K562 (cell line): ENCODE results near the gene HAND2. TPM values are rescaled to one million over a fixed set of nuclear protein-coding genes. Genes with fewer than 3 reads are reported as not detected.

Source experiments
- ATAC-seq: fragments of 200-7000 bp; cut with Tn5 transposase; 3 replicates; pipeline ENCODE4 v1.9.1; 2020; ENCODE audit warnings: moderate library complexity
- BruUV-seq: library from RNA; stranded (reverse); fragments of 400-500 nt; replicated peaks from 2 replicates; lab custom pipeline; 2021; lab: Mats Ljungman, UMichigan
- CTCF ChIA-PET: fragments of 300-600 bp; formaldehyde crosslinking; extraction: SDS; loops from one replicate; lab custom pipeline; 2021; ENCODE audit warnings: low intra/inter-chr PET ratio; lab: Yijun Ruan, JAX
- POLR2A ChIA-PET: fragments of 300-600, 350-650 bp; sonication (Branson Sonifier 250); formaldehyde crosslinking; extraction: SDS; loops from one replicate; lab custom pipeline; 2021; ENCODE audit warnings: antibody characterized with exemption, inconsistent platforms; lab: Yijun Ruan, JAX
- DNase-seq, 4 experiments: peaks; one replicate each; pipeline versions ENCODE4 v3.0.0 to v3.0.0-alpha.2; 2011 to 2018; ENCODE audit warnings: low spot score in 3 of 4, mixed read lengths in 3 of 4; ENCODE audit errors: extremely low read depth in 1 of 4
- FAIRE-seq: peaks from 2 replicates; lab custom pipeline; 2011; peaks lifted over from hg19 to GRCh38; lab: Jason Lieb, UNC
- H2AFZ ChIP-seq: 2 replicates; pipeline ENCODE4 v1.6.0; 2011; ENCODE audit warnings: low read depth, low read length, control low read depth, inconsistent platforms
- H3K27ac ChIP-seq: fragments of 200-600 bp; 3 replicates; pipeline ENCODE4 v1.8.0; 2011; ENCODE audit warnings: low read depth, mild to moderate bottlenecking, control low read depth, inconsistent platforms, low read length, moderate library complexity, mixed read lengths; ENCODE audit errors: extremely low read depth
- H3K27me3 ChIP-seq, 2 experiments: fragments of 300-600 bp in 1 of 2; 2 replicates in 1 of 2; 3 replicates in 1 of 2; pipeline versions ENCODE4 v1.6.0 to v1.8.0; 2011; ENCODE audit warnings: inconsistent platforms in 2 of 2, low read length in 2 of 2, mild to moderate bottlenecking in 1 of 2, mixed read lengths in 1 of 2, moderate library complexity in 1 of 2; ENCODE audit not compliant: control insufficient read depth in 2 of 2, insufficient read depth in 2 of 2
- H3K36me3 ChIP-seq: fragments of 300-600 bp; 3 replicates; pipeline ENCODE4 v1.8.0; 2011; ENCODE audit warnings: mild to moderate bottlenecking, low read length, inconsistent platforms; ENCODE audit not compliant: control insufficient read depth, insufficient read depth
- H3K4me1 ChIP-seq, 2 experiments: fragments of 200-600 bp in 1 of 2; replicated peaks in 1 of 2; 2 replicates in 1 of 2; 3 replicates in 1 of 2; pipeline versions ENCODE4 v1.5.1 to v1.8.0; 2011; ENCODE audit warnings: inconsistent platforms in 2 of 2, low read length in 2 of 2, mild to moderate bottlenecking in 1 of 2, mixed read lengths in 1 of 2, moderate library complexity in 1 of 2; ENCODE audit not compliant: control insufficient read depth in 2 of 2, insufficient read depth in 2 of 2
- H3K4me2 ChIP-seq: 2 replicates; pipeline ENCODE4 v1.6.1; 2011; ENCODE audit warnings: low read length, control low read depth, inconsistent platforms, mixed read lengths; ENCODE audit not compliant: insufficient read depth
- H3K4me3 ChIP-seq: fragments of 200-600 bp; sonication (generic), shearing (Covaris generic); 2 replicates; pipeline ENCODE4 v1.5.1; 2016; ENCODE audit warnings: control low read depth, inconsistent platforms
- H3K79me2 ChIP-seq: fragments of 200-600 bp; 3 replicates; pipeline ENCODE4 v1.8.0; 2011; ENCODE audit warnings: low read length, inconsistent platforms; ENCODE audit not compliant: control insufficient read depth, insufficient read depth
- H3K9ac ChIP-seq, 2 experiments: 2 replicates each; pipeline versions ENCODE4 v1.6.0 to v1.6.1; 2011; ENCODE audit warnings: low read depth in 2 of 2, low read length in 2 of 2, control low read depth in 1 of 2, inconsistent platforms in 1 of 2, mild to moderate bottlenecking in 1 of 2, mixed read lengths in 1 of 2; ENCODE audit not compliant: insufficient read depth in 1 of 2
- H3K9me1 ChIP-seq: one replicate; pipeline ENCODE4 v1.6.0; 2011; ENCODE audit warnings: inconsistent platforms, mild to moderate bottlenecking, low read length, moderate library complexity; ENCODE audit not compliant: control insufficient read depth, insufficient read depth
- H3K9me3 ChIP-seq: replicated peaks from 2 replicates; pipeline ENCODE4 v1.5.1; 2011; ENCODE audit warnings: low read depth, low read length, inconsistent platforms; ENCODE audit not compliant: control insufficient read depth, insufficient read depth
- H4K20me1 ChIP-seq: replicated peaks from 2 replicates; pipeline ENCODE4 v1.6.1; 2011; ENCODE audit warnings: low read length, inconsistent platforms, mixed read lengths; ENCODE audit not compliant: control insufficient read depth, insufficient read depth
- CBFA2T2 ChIP-seq: fragments of 450-650 bp; conservative IDR thresholded peaks from 2 replicates; pipeline ENCODE4 v1.6.1; 2017; ENCODE audit warnings: mild to moderate bottlenecking
- EHMT2 ChIP-seq: fragments of 450-650 bp; IDR thresholded peaks from 2 replicates; pipeline ENCODE4 v1.6.1; 2018; ENCODE audit warnings: antibody characterized with exemption
- L3MBTL2 ChIP-seq: fragments of 450-650 bp; IDR thresholded peaks from 2 replicates; pipeline ENCODE4 v1.6.1; 2016; ENCODE audit warnings: mild to moderate bottlenecking, moderate library complexity
- RBM25 ChIP-seq: fragments of 200-400 bp; formaldehyde crosslinking; IDR thresholded peaks from 2 replicates; pipeline ENCODE4 v1.6.1; 2018; ENCODE audit warnings: low read length, low read depth, moderate library complexity; ENCODE audit not compliant: severe bottlenecking
- SRSF1 ChIP-seq: fragments of 200-400 bp; formaldehyde crosslinking; IDR thresholded peaks from 2 replicates; pipeline ENCODE4 v1.6.1; 2017; ENCODE audit warnings: mild to moderate bottlenecking, low read depth, low read length, moderate library complexity
- TAL1 ChIP-seq: fragments of 450-650 bp; IDR thresholded peaks from 2 replicates; pipeline ENCODE4 v1.6.1; 2016; ENCODE audit warnings: mild to moderate bottlenecking
- ZNF232 ChIP-seq: sonication (generic); formaldehyde crosslinking; IDR thresholded peaks from 2 replicates; pipeline ENCODE4 v1.8.0; 2022; ENCODE audit warnings: mild to moderate bottlenecking, missing genetic modification reagents
- WGBS: fragments of 100-300 bp; shearing (Covaris generic); methylation state at CpG from one replicate; pipeline ENCODE4 v1.1.6; 2016; ENCODE audit warnings: low coverage, mixed read lengths; ENCODE audit not compliant: insufficient coverage; ENCODE audit errors: missing lambda C conversion rate; 5-methylcytosine and 5-hydroxymethylcytosine counted together
- in situ Hi-C: fragments of 300-500 bp; cut with MboI; formaldehyde crosslinking; loops from 4 replicates; pipeline ENCODE4 v1.15.0; 2018; ENCODE audit warnings: inconsistent platforms, mixed read lengths
- intact Hi-C: fragments of 100-400 bp; cut with micrococcal nuclease; formaldehyde crosslinking; loops from 2 replicates; pipeline ENCODE4 v1.14.2; 2022
- polyA plus RNA-seq, 8 experiments: library from polyadenylated mRNA; depleted of rRNA in 4 of 8; stranded (reverse) in 5 of 8; unstranded in 3 of 8; fragments of >200 nt; fragmentation: Nextera tagmentation in 2 of 8; fragmentation: Illumina TruSeq in 1 of 8; extraction: Ambion mirVana in 2 of 8; extraction: Trizol in 1 of 8; gene quantifications; 2 replicates each; pipeline versions ENCODE4 v1.2.1 to v1.2.3, GENCODE V29; 2011 to 2014; ENCODE audit warnings: inconsistent platforms in 1 of 8, missing spikeins in 1 of 8
- total RNA-seq, 7 experiments: library from RNA; depleted of rRNA in 6 of 7; stranded (reverse); fragments of >200 nt in 6 of 7; fragmentation: Illumina TruSeq in 2 of 7; extraction: Trizol in 2 of 7; gene quantifications; 2 replicates each; pipeline versions ENCODE4 v1.2.1 to v1.2.3, GENCODE V29; 2011 to 2021; ENCODE audit warnings: low replicate concordance in 1 of 7
- TF ChIP-seq, protein P1 (sequence below): fragments of 250-450 bp; sonication (Bioruptor Pico); IDR thresholded peaks from 2 replicates; pipeline ENCODE4 v1.8.0; 2021; ENCODE audit warnings: moderate library complexity, mild to moderate bottlenecking, inconsistent platforms
- TF ChIP-seq, protein P2 (sequence below): sonication (generic); formaldehyde crosslinking; IDR thresholded peaks from 2 replicates; pipeline ENCODE4 v1.5.0; 2020; ENCODE audit warnings: missing genetic modification reagents
- TF ChIP-seq, protein P3 (sequence below): fragments of 450-650 bp; IDR thresholded peaks from 2 replicates; pipeline ENCODE4 v1.6.1; 2017; ENCODE audit warnings: antibody characterized with exemption, mild to moderate bottlenecking

The HAND2 gene
- total and polyA plus RNA-seq, 9 of the 15 experiments (the other 6 are each of a cell fraction or from before 2014, with no cell fraction given), result 1.7 to 12.8 (median 4.9) TPM

DNA sequence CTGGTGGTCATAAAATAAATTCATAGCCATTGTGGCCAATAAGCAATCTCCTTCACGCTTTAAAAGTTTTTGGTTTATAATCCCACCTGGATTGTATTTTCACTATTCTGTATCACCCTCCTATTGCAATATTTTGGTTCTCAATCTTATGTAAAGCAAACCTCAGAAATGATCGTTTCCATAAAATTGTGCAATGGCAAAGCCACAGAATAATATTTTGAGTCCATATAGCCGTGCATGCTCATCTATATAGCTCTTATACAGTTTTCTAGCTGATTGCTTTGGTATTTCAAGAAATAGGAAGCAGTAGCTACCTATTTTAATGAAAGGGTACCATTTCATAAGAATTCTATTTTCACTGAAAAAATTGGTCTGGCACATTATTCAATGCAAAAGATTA, 10.0 kb upstream of the HAND2 start:
- FAIRE-seq (no peak), ATAC-seq (no peak), DNase-seq (no peak)
- no peaks in the 10 kb centered on the region for H4K20me1 ChIP-seq
- H3K9ac ChIP-seq, result no peak overlapping the region
- WGBS, result 35% methylated on average over 3 of the region's 3 CpGs
- H3K4me1 ChIP-seq, result peaks cover 0 to 11% of the 10 kb centered on the region in 2 experiments; a peak in 2 of 5 replicates
- no peak overlapping the region for H3K4me3 ChIP-seq
- no peaks in the 10 kb centered on the region for H3K9me1 ChIP-seq
- no peaks in the 10 kb centered on the region for H3K79me2 ChIP-seq
- in situ Hi-C loops, result no loop called here
- H3K36me3 ChIP-seq, result no peaks in the 10 kb centered on the region
- peaks cover 0 to 9% of the 10 kb centered on the region in 2 experiments; a peak in 2 of 5 replicates for H3K27me3 ChIP-seq
- H3K4me2 ChIP-seq, result no peak overlapping the region
- ChIA-PET POLR2A (no interaction called here), CTCF (no interaction called here)
- TF ChIP-seq ZNF232 (CRISPR knock-in tag) (no peak), RBM25 (no peak), SRSF1 (no peak), CBFA2T2 (no peak), TAL1 (no peak), EHMT2 (no peak), L3MBTL2 (no peak)
- TF ChIP-seq, protein P1, sequence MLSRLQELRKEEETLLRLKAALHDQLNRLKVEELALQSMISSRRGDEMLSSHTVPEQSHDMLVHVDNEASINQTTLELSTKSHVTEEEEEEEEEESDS (CRISPR knock-in tag), result no peak
- TF ChIP-seq, protein P2, sequence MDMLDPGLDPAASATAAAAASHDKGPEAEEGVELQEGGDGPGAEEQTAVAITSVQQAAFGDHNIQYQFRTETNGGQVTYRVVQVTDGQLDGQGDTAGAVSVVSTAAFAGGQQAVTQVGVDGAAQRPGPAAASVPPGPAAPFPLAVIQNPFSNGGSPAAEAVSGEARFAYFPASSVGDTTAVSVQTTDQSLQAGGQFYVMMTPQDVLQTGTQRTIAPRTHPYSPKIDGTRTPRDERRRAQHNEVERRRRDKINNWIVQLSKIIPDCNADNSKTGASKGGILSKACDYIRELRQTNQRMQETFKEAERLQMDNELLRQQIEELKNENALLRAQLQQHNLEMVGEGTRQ (CRISPR knock-in tag), result no peak
- TF ChIP-seq, protein P3, sequence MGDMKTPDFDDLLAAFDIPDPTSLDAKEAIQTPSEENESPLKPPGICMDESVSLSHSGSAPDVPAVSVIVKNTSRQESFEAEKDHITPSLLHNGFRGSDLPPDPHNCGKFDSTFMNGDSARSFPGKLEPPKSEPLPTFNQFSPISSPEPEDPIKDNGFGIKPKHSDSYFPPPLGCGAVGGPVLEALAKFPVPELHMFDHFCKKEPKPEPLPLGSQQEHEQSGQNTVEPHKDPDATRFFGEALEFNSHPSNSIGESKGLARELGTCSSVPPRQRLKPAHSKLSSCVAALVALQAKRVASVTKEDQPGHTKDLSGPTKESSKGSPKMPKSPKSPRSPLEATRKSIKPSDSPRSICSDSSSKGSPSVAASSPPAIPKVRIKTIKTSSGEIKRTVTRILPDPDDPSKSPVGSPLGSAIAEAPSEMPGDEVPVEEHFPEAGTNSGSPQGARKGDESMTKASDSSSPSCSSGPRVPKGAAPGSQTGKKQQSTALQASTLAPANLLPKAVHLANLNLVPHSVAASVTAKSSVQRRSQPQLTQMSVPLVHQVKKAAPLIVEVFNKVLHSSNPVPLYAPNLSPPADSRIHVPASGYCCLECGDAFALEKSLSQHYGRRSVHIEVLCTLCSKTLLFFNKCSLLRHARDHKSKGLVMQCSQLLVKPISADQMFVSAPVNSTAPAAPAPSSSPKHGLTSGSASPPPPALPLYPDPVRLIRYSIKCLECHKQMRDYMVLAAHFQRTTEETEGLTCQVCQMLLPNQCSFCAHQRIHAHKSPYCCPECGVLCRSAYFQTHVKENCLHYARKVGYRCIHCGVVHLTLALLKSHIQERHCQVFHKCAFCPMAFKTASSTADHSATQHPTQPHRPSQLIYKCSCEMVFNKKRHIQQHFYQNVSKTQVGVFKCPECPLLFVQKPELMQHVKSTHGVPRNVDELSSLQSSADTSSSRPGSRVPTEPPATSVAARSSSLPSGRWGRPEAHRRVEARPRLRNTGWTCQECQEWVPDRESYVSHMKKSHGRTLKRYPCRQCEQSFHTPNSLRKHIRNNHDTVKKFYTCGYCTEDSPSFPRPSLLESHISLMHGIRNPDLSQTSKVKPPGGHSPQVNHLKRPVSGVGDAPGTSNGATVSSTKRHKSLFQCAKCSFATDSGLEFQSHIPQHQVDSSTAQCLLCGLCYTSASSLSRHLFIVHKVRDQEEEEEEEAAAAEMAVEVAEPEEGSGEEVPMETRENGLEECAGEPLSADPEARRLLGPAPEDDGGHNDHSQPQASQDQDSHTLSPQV, result no peak
- H2AFZ ChIP-seq, result no peak overlapping the region
- H3K9me3 ChIP-seq, result no peaks in the 10 kb centered on the region
- no TSS peak for BruUV-seq
- no peak overlapping the region for H3K27ac ChIP-seq
- intact Hi-C loops, result no loop called here
